HG03457 (cell line): Measurements from ENCODE around the gene SCARF1.

ENCODE experiments used
- ATAC-seq: cut with Tn5 transposase; IDR thresholded peaks from one replicate; pipeline ENCODE4 v1.9.1; 2021; ENCODE audit warnings: moderate number of reproducible peaks; ENCODE audit not compliant: unreplicated experiment

SCARF1 gene

GRCh38 chr17:1601571-1601970 lies 44.0 kb downstream of the SCARF1 start:
- no peak for ATAC-seq

GRCh38 chr17:1598399-1599095 lies 47.0 kb downstream of the SCARF1 start:
- no peak for ATAC-seq

GRCh38 chr17:1597861-1598342 lies 47.6 kb downstream of the SCARF1 start:
- ATAC-seq = no peak

DNA sequence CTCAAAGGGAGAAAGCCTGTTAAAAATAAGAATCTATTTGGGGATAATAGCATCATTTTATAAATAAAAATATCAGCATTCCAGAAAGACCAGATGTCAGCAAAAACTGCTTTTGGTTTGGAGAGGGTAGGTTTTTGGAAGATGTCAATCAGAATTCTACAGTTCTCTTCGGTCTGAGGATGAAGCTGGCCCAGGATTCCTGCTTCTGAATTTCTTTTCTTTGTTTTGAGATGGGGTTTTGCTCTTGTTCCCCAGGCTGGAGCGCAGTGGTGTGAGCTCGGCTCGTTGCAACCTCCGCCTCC lies 52.0 kb downstream of the SCARF1 start:
- no peak for ATAC-seq

GRCh38 chr17:1592751-1593629 lies 52.5 kb downstream of the SCARF1 start:
- peak; percentile 45 for ATAC-seq

GRCh38 chr17:1591474-1592090 lies 54.0 kb downstream of the SCARF1 start:
- ATAC-seq = no peak

- no peak for ATAC-seq
These were observed 54.6 kb downstream of the SCARF1 start for GRCh38 chr17:1590747-1591473.

DNA sequence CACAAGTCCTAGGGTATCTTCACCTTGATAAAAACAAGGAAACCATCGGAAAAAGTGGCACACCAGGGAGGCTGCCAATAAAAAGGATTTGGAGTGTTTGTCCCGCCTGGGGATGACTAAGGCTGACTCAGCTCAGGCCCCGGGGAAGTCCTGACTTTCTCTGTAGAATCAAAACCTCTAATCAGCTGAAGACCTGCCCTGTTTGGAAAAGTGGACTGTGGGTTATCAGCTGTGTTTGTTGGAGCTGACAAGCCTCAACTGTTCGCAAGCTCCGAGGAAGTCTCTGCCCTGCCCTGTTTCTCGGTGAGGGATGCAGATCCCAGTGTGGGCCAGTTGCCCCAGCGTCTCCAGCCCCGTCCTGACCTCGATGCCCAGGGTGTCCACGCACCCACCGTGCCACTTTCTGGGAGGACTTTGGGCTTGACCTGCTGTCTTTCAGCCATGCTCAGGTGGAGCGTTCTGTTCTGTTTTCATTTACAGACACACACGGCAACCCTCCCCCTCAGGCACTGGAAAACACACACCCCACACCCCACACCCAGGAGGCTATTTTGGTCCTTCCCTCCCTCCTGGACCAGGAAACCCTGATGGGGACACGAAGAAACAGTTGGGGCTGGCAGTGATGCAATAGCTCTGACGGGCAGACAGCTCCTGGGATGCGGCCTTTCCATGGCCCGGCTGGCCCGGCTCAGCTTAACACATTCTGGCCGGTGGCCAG lies 55.3 kb downstream of the SCARF1 start:
- ATAC-seq = no peak

DNA sequence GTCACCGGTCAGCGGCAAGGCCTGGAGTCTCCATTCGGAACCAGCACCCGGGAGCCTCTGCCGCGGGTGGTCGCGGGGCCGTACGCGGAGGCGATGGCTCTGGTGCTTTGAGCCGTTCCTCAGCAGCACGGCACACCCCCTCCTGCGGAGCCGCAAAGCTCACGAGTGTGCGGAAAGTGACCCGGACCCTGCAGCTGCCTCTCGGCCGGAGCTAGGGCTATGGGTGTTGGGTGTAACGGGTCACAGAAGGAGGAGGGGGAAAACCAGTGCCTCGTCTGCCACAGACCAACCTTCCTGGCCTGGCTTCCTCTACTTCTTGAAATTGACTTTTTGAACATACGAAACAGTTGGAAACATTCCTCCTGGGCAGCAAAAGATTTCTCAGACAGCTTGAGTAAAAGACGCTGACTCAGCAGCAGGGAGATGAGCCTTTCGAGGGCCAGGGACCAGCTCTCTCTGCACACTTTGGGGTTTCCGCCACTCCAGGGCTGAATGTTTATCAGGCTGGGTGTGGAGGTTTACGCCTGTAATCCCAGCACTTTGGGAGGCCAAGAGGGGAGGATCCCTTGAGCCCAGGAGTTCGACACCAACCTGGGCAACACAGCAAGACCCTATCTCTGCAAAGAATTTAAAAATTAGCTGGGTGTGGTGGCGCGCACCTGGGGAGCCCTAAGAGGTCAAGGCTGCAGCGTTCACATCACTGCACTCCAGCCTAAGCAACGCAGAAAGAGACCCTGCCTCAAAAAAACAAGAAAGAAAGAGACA lies 56.5 kb downstream of the SCARF1 start:
- ATAC-seq = no peak

DNA sequence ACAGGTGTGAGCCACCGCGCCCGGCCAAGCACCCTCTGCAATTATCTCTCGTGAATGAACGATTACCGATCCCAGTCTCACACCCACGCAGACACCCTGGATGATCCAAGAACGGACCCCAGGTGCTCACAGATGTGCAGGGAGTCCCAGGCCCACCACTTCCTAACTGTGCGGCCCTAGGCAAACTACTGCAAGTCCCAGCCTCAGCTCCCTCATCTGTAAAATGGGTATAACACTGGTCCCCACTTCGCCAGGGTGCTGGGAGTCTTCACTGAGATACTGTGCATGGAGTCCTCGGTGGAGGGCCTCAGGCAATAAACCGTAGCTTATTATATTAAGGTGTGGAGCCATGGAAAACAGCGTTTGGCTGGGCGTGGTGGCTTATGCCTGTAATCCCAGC lies 61.4 kb downstream of the SCARF1 start:
- no peak for ATAC-seq
